Endothelial cell (in vitro differentiated cells): Measurements from ENCODE around the gene TTLL8. TPM values are rescaled to one million over a fixed set of nuclear protein-coding genes. Genes with fewer than 3 reads are reported as not detected.

ENCODE experiments used
- DNase-seq: peaks from one replicate; pipeline ENCODE4 v3.0.0; 2021; ENCODE audit warnings: low spot score
- H3K27ac Mint-ChIP-seq: one replicate; pipeline ENCODE4 v1.8.0; 2021; ENCODE audit warnings: mixed read lengths, inconsistent platforms; ENCODE audit not compliant: unreplicated experiment
- H3K27me3 Mint-ChIP-seq: one replicate; pipeline ENCODE4 v1.8.0; 2021; ENCODE audit warnings: mild to moderate bottlenecking, moderate library complexity, mixed read lengths, inconsistent platforms; ENCODE audit not compliant: unreplicated experiment
- H3K36me3 Mint-ChIP-seq: one replicate; pipeline ENCODE4 v1.8.0; 2021; ENCODE audit warnings: mild to moderate bottlenecking, low read depth, mixed read lengths, inconsistent platforms; ENCODE audit not compliant: unreplicated experiment
- H3K4me1 Mint-ChIP-seq: one replicate; pipeline ENCODE4 v1.8.0; 2021; ENCODE audit warnings: mild to moderate bottlenecking, mixed read lengths, inconsistent platforms; ENCODE audit not compliant: unreplicated experiment
- H3K4me3 Mint-ChIP-seq: one replicate; pipeline ENCODE4 v1.8.0; 2021; ENCODE audit warnings: mild to moderate bottlenecking, mixed read lengths, inconsistent platforms; ENCODE audit not compliant: unreplicated experiment
- H3K9me3 Mint-ChIP-seq: one replicate; pipeline ENCODE4 v1.8.0; 2021; ENCODE audit warnings: mixed read lengths, inconsistent platforms; ENCODE audit not compliant: unreplicated experiment
- total RNA-seq: library from RNA; stranded (reverse); fragmentation: NEBNext Ultra II Directional; extraction: Animal tissue kit (Norgen Biotek cat#: 25700); gene quantifications from one replicate; pipeline ENCODE4 v1.2.1, GENCODE V29; 2021; ENCODE audit not compliant: unreplicated experiment
- TF ChIP-seq, protein P1 (sequence below): fragments of 200-600 bp; sonication (generic); IDR thresholded peaks from one replicate; pipeline ENCODE4 v1.5.0; 2021; ENCODE audit warnings: antibody characterized with exemption; ENCODE audit not compliant: unreplicated experiment

The TTLL8 gene
- total RNA-seq, 1 donor from 2014 or later, result not detected

GRCh38 chr22:50039669-50040443 lies 18.2 kb downstream of the TTLL8 start:
- H3K27ac Mint-ChIP-seq, result no peak overlapping the region
- DNase-seq, result no peak
- TF ChIP-seq, protein P1, sequence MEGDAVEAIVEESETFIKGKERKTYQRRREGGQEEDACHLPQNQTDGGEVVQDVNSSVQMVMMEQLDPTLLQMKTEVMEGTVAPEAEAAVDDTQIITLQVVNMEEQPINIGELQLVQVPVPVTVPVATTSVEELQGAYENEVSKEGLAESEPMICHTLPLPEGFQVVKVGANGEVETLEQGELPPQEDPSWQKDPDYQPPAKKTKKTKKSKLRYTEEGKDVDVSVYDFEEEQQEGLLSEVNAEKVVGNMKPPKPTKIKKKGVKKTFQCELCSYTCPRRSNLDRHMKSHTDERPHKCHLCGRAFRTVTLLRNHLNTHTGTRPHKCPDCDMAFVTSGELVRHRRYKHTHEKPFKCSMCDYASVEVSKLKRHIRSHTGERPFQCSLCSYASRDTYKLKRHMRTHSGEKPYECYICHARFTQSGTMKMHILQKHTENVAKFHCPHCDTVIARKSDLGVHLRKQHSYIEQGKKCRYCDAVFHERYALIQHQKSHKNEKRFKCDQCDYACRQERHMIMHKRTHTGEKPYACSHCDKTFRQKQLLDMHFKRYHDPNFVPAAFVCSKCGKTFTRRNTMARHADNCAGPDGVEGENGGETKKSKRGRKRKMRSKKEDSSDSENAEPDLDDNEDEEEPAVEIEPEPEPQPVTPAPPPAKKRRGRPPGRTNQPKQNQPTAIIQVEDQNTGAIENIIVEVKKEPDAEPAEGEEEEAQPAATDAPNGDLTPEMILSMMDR, result no peak
- H3K4me1 Mint-ChIP-seq, result no peaks in the 10 kb centered on the region
- no peaks in the 10 kb centered on the region for H3K36me3 Mint-ChIP-seq
- H3K4me3 Mint-ChIP-seq, result no peak overlapping the region
- peaks cover 1% of the 10 kb centered on the region for H3K27me3 Mint-ChIP-seq
- no peaks in the 10 kb centered on the region for H3K9me3 Mint-ChIP-seq

- Mint-ChIP-seq H3K4me3 (no peak overlapping the region), H3K36me3 (no peaks in the 10 kb centered on the region), H3K27me3 (no peaks in the 10 kb centered on the region), H3K4me1 (no peaks in the 10 kb centered on the region), H3K9me3 (no peaks in the 10 kb centered on the region), H3K27ac (no peak overlapping the region)
- TF ChIP-seq, protein P1, result no peak
- no peak for DNase-seq
Measured at GRCh38 chr22:50035976-50036724, 21.9 kb downstream of the TTLL8 start.

- Mint-ChIP-seq H3K4me3 (no peak overlapping the region), H3K9me3 (no peaks in the 10 kb centered on the region), H3K27me3 (no peaks in the 10 kb centered on the region), H3K27ac (no peak overlapping the region), H3K36me3 (no peaks in the 10 kb centered on the region), H3K4me1 (no peaks in the 10 kb centered on the region)
- no peak for DNase-seq
- TF ChIP-seq, protein P1, result no peak
Measured at GRCh38 chr22:50035131-50035881, 22.8 kb downstream of the TTLL8 start.

DNA sequence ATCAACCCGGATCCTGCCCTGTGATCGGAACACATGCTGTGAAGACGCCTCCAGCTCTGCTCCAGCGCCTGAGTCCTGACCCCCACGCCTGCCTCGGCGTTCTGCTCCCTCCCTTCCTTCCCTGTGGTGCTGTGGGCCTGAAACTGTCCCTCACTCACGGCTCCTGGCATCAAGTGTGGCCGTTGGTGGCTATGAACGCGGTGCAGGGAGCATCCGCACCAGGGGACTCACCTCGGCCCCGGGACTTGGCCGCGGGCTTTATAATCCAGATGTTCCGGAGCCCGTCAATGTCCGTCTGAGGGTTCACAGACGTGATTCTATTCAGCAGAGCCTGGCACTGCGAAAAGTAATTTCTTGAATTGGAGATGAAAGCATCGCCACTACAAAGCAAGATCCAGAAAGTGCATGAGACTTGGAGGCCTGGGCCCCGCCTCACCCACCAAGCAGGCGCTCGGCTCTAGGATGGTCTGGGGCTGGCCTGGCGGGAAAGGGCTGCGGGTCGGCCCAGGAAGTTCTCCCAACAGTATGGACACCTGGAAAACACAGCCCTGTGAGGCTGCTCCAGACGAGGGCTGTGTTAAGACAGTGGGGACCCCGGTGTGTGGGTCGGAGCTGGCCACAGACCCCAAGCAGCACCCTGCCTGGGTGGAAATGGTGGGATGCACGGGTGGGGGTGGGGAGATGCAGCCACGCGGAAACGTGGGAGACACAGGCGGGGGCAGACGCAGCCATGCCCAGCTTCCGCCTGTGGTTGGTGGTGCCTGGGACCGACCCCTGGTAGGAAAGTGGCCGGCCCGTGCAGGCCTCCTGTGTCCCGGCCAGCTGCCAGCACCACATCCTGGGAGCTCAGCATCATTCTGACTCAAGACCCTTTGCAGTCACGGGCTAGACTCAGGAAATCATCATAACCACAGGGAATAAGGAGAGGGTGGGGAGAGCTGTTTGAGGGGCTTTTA lies 23.7 kb downstream of the TTLL8 start:
- TF ChIP-seq, protein P1, result no peak
- H3K27me3 Mint-ChIP-seq, result no peaks in the 10 kb centered on the region
- H3K4me1 Mint-ChIP-seq, result no peaks in the 10 kb centered on the region
- no peak for DNase-seq
- H3K36me3 Mint-ChIP-seq, result no peaks in the 10 kb centered on the region
- no peak overlapping the region for H3K4me3 Mint-ChIP-seq
- no peak overlapping the region for H3K27ac Mint-ChIP-seq
- H3K9me3 Mint-ChIP-seq, result no peaks in the 10 kb centered on the region
